HepG2 (cell line): ENCODE measurements around the gene ANKS3. TPM values are rescaled to one million over a fixed set of nuclear protein-coding genes. Genes with fewer than 3 reads are reported as not detected.

Experiments used
- ATAC-seq: fragments of 200-7000 bp; cut with Tn5 transposase; 3 replicates; pipeline ENCODE4 v1.9.1; 2020; ENCODE audit warnings: mild to moderate bottlenecking, moderate library complexity
- BruUV-seq: library from RNA; stranded (reverse); fragments of 400-500 nt; replicated peaks from 2 replicates; lab custom pipeline; 2021; lab: Mats Ljungman, UMichigan
- CTCF ChIA-PET: fragments of 300-600 bp; formaldehyde crosslinking; extraction: SDS; loops from one replicate; lab custom pipeline; 2021; ENCODE audit warnings: low total read pairs, inconsistent platforms, low intra/inter-chr PET ratio; lab: Yijun Ruan, JAX
- POLR2A ChIA-PET: fragments of 350-600 bp; sonication (Branson Sonifier 250); formaldehyde crosslinking; loops from one replicate; lab custom pipeline; 2020; ENCODE audit warnings: antibody characterized with exemption, inconsistent platforms; lab: Yijun Ruan, JAX
- DNase-seq: peaks from one replicate; pipeline ENCODE4 v3.0.0-alpha.2; 2015; ENCODE audit warnings: low spot score
- FAIRE-seq: peaks from 3 replicates; lab custom pipeline; 2011; peaks lifted over from hg19 to GRCh38; lab: Jason Lieb, UNC
- H2AFZ ChIP-seq: one replicate; pipeline ENCODE4 v1.6.1; 2011; ENCODE audit warnings: low read length, inconsistent platforms
- H3K27ac ChIP-seq: fragments of 300-600 bp; 3 replicates; pipeline ENCODE4 v1.8.0; 2011; ENCODE audit warnings: mixed run types, mild to moderate bottlenecking, mixed read lengths, low read length, inconsistent platforms; ENCODE audit not compliant: insufficient read depth; ENCODE audit errors: extremely low read length
- H3K27me3 ChIP-seq, 2 experiments: fragments of 200-600 bp in 1 of 2; 2 replicates in 1 of 2; 3 replicates in 1 of 2; pipeline versions ENCODE4 v1.6.0 to v1.8.0; 2011; ENCODE audit warnings: low read length in 2 of 2, mild to moderate bottlenecking in 2 of 2, moderate library complexity in 2 of 2, inconsistent platforms in 1 of 2; ENCODE audit not compliant: insufficient read depth in 2 of 2, control insufficient read depth in 1 of 2
- H3K36me3 ChIP-seq, 2 experiments: fragments of 200-600 bp in 1 of 2; replicated peaks in 1 of 2; 2 replicates in 1 of 2; 3 replicates in 1 of 2; pipeline versions ENCODE4 v1.5.1 to v1.8.0; 2011; ENCODE audit warnings: low read length in 2 of 2, inconsistent platforms in 1 of 2; ENCODE audit not compliant: insufficient read depth in 2 of 2, control insufficient read depth in 1 of 2
- H3K4me1 ChIP-seq: 2 replicates; pipeline ENCODE4 v1.5.1; 2012; ENCODE audit warnings: low read length, inconsistent platforms; ENCODE audit not compliant: insufficient read depth
- H3K4me2 ChIP-seq: 2 replicates; pipeline ENCODE4 v1.6.0; 2011; ENCODE audit warnings: low read depth, low read length, inconsistent platforms
- H3K4me3 ChIP-seq, 3 experiments: fragments of 200-600 bp in 1 of 3; sonication (generic), shearing (Covaris generic) in 1 of 3; replicated peaks in 1 of 3; 2 replicates each; pipeline ENCODE4 v1.5.1; 2011 to 2016; ENCODE audit warnings: low read length in 3 of 3, inconsistent platforms in 2 of 3, low read depth in 2 of 3, mild to moderate bottlenecking in 2 of 3, control low read depth in 1 of 3, mixed read lengths in 1 of 3; ENCODE audit not compliant: insufficient read depth in 1 of 3
- H3K79me2 ChIP-seq: one replicate; pipeline ENCODE4 v1.6.1; 2011; ENCODE audit warnings: low read length, inconsistent platforms; ENCODE audit not compliant: insufficient read depth
- H3K9ac ChIP-seq: 2 replicates; pipeline ENCODE4 v1.6.0; 2011; ENCODE audit warnings: mild to moderate bottlenecking, low read depth, low read length, inconsistent platforms; ENCODE audit not compliant: insufficient read depth
- H3K9me3 ChIP-seq: 2 replicates; pipeline ENCODE4 v1.5.1; 2012; ENCODE audit warnings: mild to moderate bottlenecking, low read length
- H4K20me1 ChIP-seq: 2 replicates; pipeline ENCODE4 v1.6.0; 2011; ENCODE audit warnings: inconsistent platforms, mild to moderate bottlenecking, low read length, moderate library complexity; ENCODE audit not compliant: insufficient read depth
- FOXP4 ChIP-seq: sonication (generic); formaldehyde crosslinking; IDR thresholded peaks from 2 replicates; pipeline ENCODE4 v1.4.0; 2020; ENCODE audit warnings: missing genetic modification reagents
- GATAD2A ChIP-seq: IDR thresholded peaks from 2 replicates; pipeline ENCODE4 v1.6.1; 2016
- HMGXB3 ChIP-seq: sonication (generic); formaldehyde crosslinking; IDR thresholded peaks from 2 replicates; pipeline ENCODE4 v1.4.0; 2020; ENCODE audit warnings: missing genetic modification reagents, borderline replicate concordance
- JARID2 ChIP-seq: sonication (generic); formaldehyde crosslinking; IDR thresholded peaks from 2 replicates; pipeline ENCODE4 v1.8.1; 2023; ENCODE audit warnings: missing genetic modification reagents, inconsistent platforms; ENCODE audit not compliant: insufficient replicate concordance
- NR0B2 ChIP-seq: sonication (generic); formaldehyde crosslinking; IDR thresholded peaks from 2 replicates; pipeline ENCODE4 v1.4.0; 2020; ENCODE audit warnings: mild to moderate bottlenecking, missing genetic modification reagents
- PHF5A ChIP-seq: IDR thresholded peaks from one replicate; pipeline ENCODE4 v1.6.1; 2018; ENCODE audit warnings: low read depth, missing genetic modification reagents; ENCODE audit not compliant: unreplicated experiment
- PITX1 ChIP-seq: sonication (generic); formaldehyde crosslinking; IDR thresholded peaks from 2 replicates; pipeline ENCODE4 v1.5.1; 2020; ENCODE audit warnings: mild to moderate bottlenecking, missing genetic modification reagents
- PRPF4 ChIP-seq: fragments of 200-400 bp; formaldehyde crosslinking; IDR thresholded peaks from 2 replicates; pipeline ENCODE4 v1.6.1; 2016; ENCODE audit warnings: low read length, low read depth; ENCODE audit not compliant: poor library complexity, severe bottlenecking
- RCOR2 ChIP-seq: IDR thresholded peaks from 2 replicates; pipeline ENCODE4 v1.6.1; 2016; ENCODE audit warnings: missing biosample characterization, missing genetic modification reagents
- RNF2 ChIP-seq: fragments of 450-650 bp; conservative IDR thresholded peaks from 2 replicates; pipeline ENCODE4 v1.6.1; 2016; ENCODE audit warnings: low read depth
- SPEN ChIP-seq: sonication (generic); formaldehyde crosslinking; IDR thresholded peaks from 2 replicates; pipeline ENCODE4 v1.5.1; 2020; ENCODE audit warnings: low read depth, mild to moderate bottlenecking, missing genetic modification reagents
- ZC3H4 ChIP-seq: sonication (generic); formaldehyde crosslinking; IDR thresholded peaks from 2 replicates; pipeline ENCODE4 v1.4.0; 2020; ENCODE audit warnings: missing genetic modification reagents, borderline replicate concordance
- ZNF138 ChIP-seq: sonication (generic); formaldehyde crosslinking; IDR thresholded peaks from 2 replicates; pipeline ENCODE4 v1.5.0; 2020; ENCODE audit warnings: mild to moderate bottlenecking, low read depth, missing genetic modification reagents
- ZNF256 ChIP-seq: sonication (generic); formaldehyde crosslinking; conservative IDR thresholded peaks from 2 replicates; pipeline ENCODE4 v1.4.0; 2020; ENCODE audit warnings: missing genetic modification reagents
- ZNF547 ChIP-seq: sonication (generic); formaldehyde crosslinking; IDR thresholded peaks from 2 replicates; pipeline ENCODE4 v1.5.1; 2020; ENCODE audit warnings: mild to moderate bottlenecking, missing genetic modification reagents
- WGBS: methylation state at CpG from one replicate; pipeline ENCODE4 v1.1.6; 2017; ENCODE audit warnings: low lambda C conversion rate; 5-methylcytosine and 5-hydroxymethylcytosine counted together
- in situ Hi-C: cut with HindIII; loops from 2 replicates; pipeline ENCODE4 v1.10.0; 2017; ENCODE audit warnings: low pct_unique_long_range_greater_than_20kb; ENCODE audit not compliant: extremely low pct_ligation_motif_present
- intact Hi-C: fragments of 100-400 bp; cut with micrococcal nuclease; formaldehyde crosslinking; loops from one replicate; pipeline ENCODE4 v1.10.0; 2022; ENCODE audit not compliant: unreplicated experiment
- polyA plus RNA-seq, 8 experiments: library from polyadenylated mRNA; depleted of rRNA in 3 of 8; stranded (reverse) in 7 of 8; unstranded in 1 of 8; fragments of >200 nt; fragmentation: Illumina TruSeq in 4 of 8; extraction: Trizol in 4 of 8; gene quantifications; 2 replicates each; pipeline versions ENCODE4 v1.2.1 to v1.2.3, GENCODE V29; 2011 to 2016; ENCODE audit warnings: low read depth in 4 of 8, missing spikeins in 1 of 8, mixed read lengths in 1 of 8; ENCODE audit not compliant: insufficient read depth in 1 of 8
- total RNA-seq, 5 experiments: library from RNA; depleted of rRNA; stranded (reverse); fragments of >200 nt; fragmentation: Illumina TruSeq; extraction: Trizol; gene quantifications; 2 replicates each; pipeline ENCODE4 v1.2.3, GENCODE V29; 2016; ENCODE audit warnings: low read depth in 1 of 5
- TF ChIP-seq, protein P1 (sequence below): sonication (generic); formaldehyde crosslinking; IDR thresholded peaks from 2 replicates; pipeline ENCODE4 v1.4.0; 2020; ENCODE audit warnings: missing genetic modification reagents, borderline replicate concordance

The ANKS3 gene
- total and polyA plus RNA-seq, 2 of the 13 experiments (the other 11 are each of a cell fraction or from before 2014, with no cell fraction given), result 11.4 to 15.9 TPM

- Histone ChIP-seq H3K9me3 (no peaks in the 10 kb centered on the region), H3K4me1 (peaks cover 18% of the 10 kb centered on the region), H3K27me3 (no peaks in the 10 kb centered on the region), H3K4me2 (no peak overlapping the region), H3K79me2 (no peaks in the 10 kb centered on the region), H2AFZ (no peak overlapping the region), H3K27ac (no peak overlapping the region), H4K20me1 (no peaks in the 10 kb centered on the region), H3K4me3 (no peak overlapping the region), H3K36me3 (peaks cover 31 to 56% of the 10 kb centered on the region in 2 experiments), H3K9ac (no peak overlapping the region)
- CTCF ChIA-PET, result no interaction called here
- intact Hi-C loops (no loop called here), in situ Hi-C loops (no loop called here)
- DNase-seq (no peak), ATAC-seq (no peak), FAIRE-seq (no peak)
- POLR2A ChIA-PET, result no interaction called here
- 98% methylated on average over 6 of the region's 14 CpGs for WGBS
- BruUV-seq, result no TSS peak
- TF ChIP-seq ZNF256 (no peak), GATAD2A (CRISPR knock-in tag) (no peak), PRPF4 (no peak), RCOR2 (CRISPR knock-in tag) (no peak), ZNF547 (CRISPR knock-in tag) (no peak), ZNF138 (CRISPR knock-in tag) (no peak), PITX1 (CRISPR knock-in tag) (no peak), PHF5A (CRISPR knock-in tag) (no peak), SPEN (CRISPR knock-in tag) (no peak), HMGXB3 (no peak), FOXP4 (CRISPR knock-in tag) (no peak), JARID2 (CRISPR knock-in tag) (no peak), RNF2 (no peak), NR0B2 (CRISPR knock-in tag) (no peak), ZC3H4 (no peak)
- TF ChIP-seq, protein P1, sequence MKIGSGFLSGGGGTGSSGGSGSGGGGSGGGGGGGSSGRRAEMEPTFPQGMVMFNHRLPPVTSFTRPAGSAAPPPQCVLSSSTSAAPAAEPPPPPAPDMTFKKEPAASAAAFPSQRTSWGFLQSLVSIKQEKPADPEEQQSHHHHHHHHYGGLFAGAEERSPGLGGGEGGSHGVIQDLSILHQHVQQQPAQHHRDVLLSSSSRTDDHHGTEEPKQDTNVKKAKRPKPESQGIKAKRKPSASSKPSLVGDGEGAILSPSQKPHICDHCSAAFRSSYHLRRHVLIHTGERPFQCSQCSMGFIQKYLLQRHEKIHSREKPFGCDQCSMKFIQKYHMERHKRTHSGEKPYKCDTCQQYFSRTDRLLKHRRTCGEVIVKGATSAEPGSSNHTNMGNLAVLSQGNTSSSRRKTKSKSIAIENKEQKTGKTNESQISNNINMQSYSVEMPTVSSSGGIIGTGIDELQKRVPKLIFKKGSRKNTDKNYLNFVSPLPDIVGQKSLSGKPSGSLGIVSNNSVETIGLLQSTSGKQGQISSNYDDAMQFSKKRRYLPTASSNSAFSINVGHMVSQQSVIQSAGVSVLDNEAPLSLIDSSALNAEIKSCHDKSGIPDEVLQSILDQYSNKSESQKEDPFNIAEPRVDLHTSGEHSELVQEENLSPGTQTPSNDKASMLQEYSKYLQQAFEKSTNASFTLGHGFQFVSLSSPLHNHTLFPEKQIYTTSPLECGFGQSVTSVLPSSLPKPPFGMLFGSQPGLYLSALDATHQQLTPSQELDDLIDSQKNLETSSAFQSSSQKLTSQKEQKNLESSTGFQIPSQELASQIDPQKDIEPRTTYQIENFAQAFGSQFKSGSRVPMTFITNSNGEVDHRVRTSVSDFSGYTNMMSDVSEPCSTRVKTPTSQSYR (CRISPR knock-in tag), result no peak
These were observed 29.2 kb downstream of the ANKS3 start for GRCh38 chr16:4704913-4705312.
